GM23338 (cell line): ENCODE results near the gene SLC25A40. TPM values are rescaled to one million over a fixed set of nuclear protein-coding genes. Genes with fewer than 3 reads are reported as not detected.

Experiments
- ATAC-seq: fragments of 200-7000 bp; cut with Tn5 transposase; 3 replicates; pipeline ENCODE4 v1.9.1; 2020
- DNase-seq: peaks from one replicate; pipeline ENCODE4 v3.0.0-alpha.2; 2015; ENCODE audit warnings: low spot score
- H2AFZ ChIP-seq: fragments of 200-600 bp; sonication (generic); 2 replicates; pipeline ENCODE4 v1.8.0; 2016; ENCODE audit warnings: antibody characterized with exemption, mild to moderate bottlenecking, moderate library complexity
- H3F3A ChIP-seq: fragments of 200-600 bp; sonication (generic); replicated peaks from 2 replicates; pipeline ENCODE4 v1.8.0; 2017; ENCODE audit warnings: antibody characterized with exemption, mixed run types, low read depth
- H3K27ac ChIP-seq: fragments of 200-600 bp; sonication (generic); 2 replicates; pipeline ENCODE4 v1.6.1; 2016; ENCODE audit warnings: low read depth
- H3K27me3 ChIP-seq: fragments of 200-600 bp; sonication (generic); 2 replicates; pipeline ENCODE4 v1.8.0; 2016; ENCODE audit warnings: mild to moderate bottlenecking, mixed run types, moderate library complexity; ENCODE audit not compliant: insufficient read depth
- H3K36me3 ChIP-seq: fragments of 200-600 bp; sonication (generic); 2 replicates; pipeline ENCODE4 v1.8.0; 2016; ENCODE audit warnings: mild to moderate bottlenecking; ENCODE audit not compliant: insufficient read depth
- H3K4me1 ChIP-seq: fragments of 200-600 bp; sonication (generic); 2 replicates; pipeline ENCODE4 v1.8.0; 2016; ENCODE audit warnings: mild to moderate bottlenecking, moderate library complexity; ENCODE audit not compliant: insufficient read depth
- H3K4me2 ChIP-seq: fragments of 200-600 bp; sonication (generic); 2 replicates; pipeline ENCODE4 v1.7.1; 2017; ENCODE audit warnings: mixed run types
- H3K4me3 ChIP-seq: fragments of 200-600 bp; sonication (generic); 2 replicates; pipeline ENCODE4 v1.6.1; 2016; ENCODE audit warnings: mixed run types
- H3K79me2 ChIP-seq: fragments of 200-600 bp; sonication (generic); replicated peaks from 2 replicates; pipeline ENCODE4 v1.8.0; 2017; ENCODE audit warnings: mild to moderate bottlenecking; ENCODE audit not compliant: insufficient read depth
- H3K9me2 ChIP-seq: fragments of 200-600 bp; sonication (generic); 2 replicates; pipeline ENCODE4 v1.8.0; 2017; ENCODE audit not compliant: insufficient read depth
- H4K20me1 ChIP-seq: fragments of 200-600 bp; sonication (generic); replicated peaks from 2 replicates; pipeline ENCODE4 v1.8.0; 2017; ENCODE audit warnings: mild to moderate bottlenecking; ENCODE audit not compliant: insufficient read depth
- H3K27ac Mint-ChIP-seq: 2 replicates; pipeline ENCODE4 v1.8.0; 2020; ENCODE audit warnings: inconsistent platforms, mild to moderate bottlenecking, moderate library complexity, mixed read lengths
- H3K27me3 Mint-ChIP-seq: 3 replicates; pipeline ENCODE4 v1.8.0; 2022; ENCODE audit warnings: low read depth, mild to moderate bottlenecking, moderate library complexity, mixed read lengths, inconsistent platforms; ENCODE audit not compliant: insufficient read depth, poor library complexity
- H3K36me3 Mint-ChIP-seq: 3 replicates; pipeline ENCODE4 v1.8.0; 2021; ENCODE audit warnings: low read depth, mild to moderate bottlenecking, inconsistent platforms, moderate library complexity, mixed read lengths
- H3K4me1 Mint-ChIP-seq: 3 replicates; pipeline ENCODE4 v1.8.0; 2020; ENCODE audit warnings: mild to moderate bottlenecking, inconsistent platforms, mixed read lengths
- H3K4me3 Mint-ChIP-seq: 3 replicates; pipeline ENCODE4 v1.8.0; 2021; ENCODE audit warnings: moderate library complexity, mild to moderate bottlenecking, inconsistent platforms, mixed read lengths
- H3K9me3 Mint-ChIP-seq: 3 replicates; pipeline ENCODE4 v1.8.0; 2020; ENCODE audit warnings: moderate library complexity, mild to moderate bottlenecking, inconsistent platforms, mixed read lengths
- CREB1 ChIP-seq: fragments of 250-450 bp; sonication (Bioruptor Pico); IDR thresholded peaks from 2 replicates; pipeline ENCODE4 v1.5.0; 2020; ENCODE audit warnings: low read depth, mild to moderate bottlenecking, moderate library complexity
- CTCF ChIP-seq, 2 experiments: fragments of 200-600 bp in 1 of 2; sonication (generic) in 1 of 2; conservative IDR thresholded peaks; 2 replicates each; pipeline versions ENCODE4 v1.5.1 to v1.6.1; 2016 to 2017; ENCODE audit warnings: antibody characterized with exemption in 2 of 2, low read depth in 2 of 2, mild to moderate bottlenecking in 2 of 2, moderate library complexity in 1 of 2
- EZH2 ChIP-seq: fragments of 200-600 bp; sonication (generic); IDR thresholded peaks from one replicate; pipeline ENCODE4 v1.8.0; 2017; ENCODE audit warnings: antibody characterized with exemption, mild to moderate bottlenecking, low read depth; ENCODE audit not compliant: unreplicated experiment
- JUNB ChIP-seq: IDR thresholded peaks from one replicate; pipeline ENCODE4 v1.6.1; 2016; ENCODE audit warnings: antibody characterized with exemption; ENCODE audit not compliant: unreplicated experiment
- NANOG ChIP-seq: IDR thresholded peaks from 2 replicates; pipeline ENCODE4 v1.6.1; 2016; ENCODE audit warnings: antibody characterized with exemption, borderline replicate concordance
- ZNF331 ChIP-seq: fragments of 250-450 bp; sonication (Bioruptor Pico); IDR thresholded peaks from 2 replicates; pipeline ENCODE4 v1.5.0; 2020; ENCODE audit warnings: low read depth, mild to moderate bottlenecking, moderate library complexity
- ZNF462 ChIP-seq: fragments of 250-450 bp; sonication (Bioruptor Pico); IDR thresholded peaks from 2 replicates; pipeline ENCODE4 v1.5.0; 2020; ENCODE audit warnings: mild to moderate bottlenecking, moderate library complexity
- polyA plus RNA-seq: library from polyadenylated mRNA; unstranded; fragments of >200 nt; fragmentation: Nextera tagmentation; extraction: Ambion mirVana; gene quantifications from 2 replicates; pipeline ENCODE4 v1.2.1, GENCODE V29; 2016
- total RNA-seq: library from RNA; depleted of rRNA; stranded (reverse); fragments of >200 nt; shearing (Covaris generic); gene quantifications from 2 replicates; pipeline ENCODE4 v1.2.3, GENCODE V29; 2014
- TF ChIP-seq, protein P1 (sequence below): IDR thresholded peaks from 2 replicates; pipeline ENCODE4 v1.6.1; 2016; ENCODE audit warnings: antibody characterized with exemption

Gene SLC25A40
- total and polyA plus RNA-seq, 2 experiments from 2014 or later, result 8.4 to 30.7 TPM

- no peak for TF ChIP-seq CTCF (conservative IDR thresholded peaks at IDR 0.05; ENCODE audit: low read depth in 2 of 2)
- no peak for TF ChIP-seq ZNF331
- TF ChIP-seq EZH2, result no peak
Observed at GRCh38 chr7:87818336-87818735, 57.8 kb downstream of the SLC25A40 start (continued).

DNA sequence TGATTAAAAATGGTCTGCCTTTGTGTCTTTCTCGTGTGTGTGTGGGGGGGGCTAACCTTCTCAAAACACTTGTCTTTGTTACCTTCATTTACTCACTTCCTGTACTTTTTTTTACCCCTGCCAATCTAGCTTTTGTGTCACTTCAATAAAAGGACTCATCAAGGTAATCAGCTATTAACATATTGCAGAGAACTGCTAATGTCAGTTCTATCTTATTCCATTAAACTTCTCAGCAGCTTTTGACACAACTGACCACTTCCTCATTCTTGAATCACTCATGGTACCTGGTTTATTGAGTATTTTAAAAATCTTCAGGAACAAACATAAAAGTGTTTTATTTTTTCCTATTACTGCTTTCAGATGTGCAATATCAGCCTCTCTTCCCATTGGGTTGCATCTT lies 59.8 kb downstream of the SLC25A40 start:
- no peak for ATAC-seq
- peaks cover 9% of the 10 kb centered on the region for H3K4me1 Mint-ChIP-seq

More for the DNA sequence above, 59.8 kb downstream of the SLC25A40 start:
- H3K9me2 ChIP-seq, result no peaks in the 10 kb centered on the region
- TF ChIP-seq CREB1 (no peak), JUNB (no peak), NANOG (no peak), ZNF462 (CRISPR knock-in tag) (no peak)
- TF ChIP-seq, protein P1, sequence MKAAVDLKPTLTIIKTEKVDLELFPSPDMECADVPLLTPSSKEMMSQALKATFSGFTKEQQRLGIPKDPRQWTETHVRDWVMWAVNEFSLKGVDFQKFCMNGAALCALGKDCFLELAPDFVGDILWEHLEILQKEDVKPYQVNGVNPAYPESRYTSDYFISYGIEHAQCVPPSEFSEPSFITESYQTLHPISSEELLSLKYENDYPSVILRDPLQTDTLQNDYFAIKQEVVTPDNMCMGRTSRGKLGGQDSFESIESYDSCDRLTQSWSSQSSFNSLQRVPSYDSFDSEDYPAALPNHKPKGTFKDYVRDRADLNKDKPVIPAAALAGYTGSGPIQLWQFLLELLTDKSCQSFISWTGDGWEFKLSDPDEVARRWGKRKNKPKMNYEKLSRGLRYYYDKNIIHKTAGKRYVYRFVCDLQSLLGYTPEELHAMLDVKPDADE, result no peak
- no peak overlapping the region for H3K27ac ChIP-seq
- H3K79me2 ChIP-seq, result no peaks in the 10 kb centered on the region
- no peak overlapping the region for H2AFZ ChIP-seq
- H3K36me3 Mint-ChIP-seq, result no peaks in the 10 kb centered on the region
- no peak overlapping the region for H3K4me3 ChIP-seq
- no peaks in the 10 kb centered on the region for H3K9me3 Mint-ChIP-seq
- no peaks in the 10 kb centered on the region for H3K36me3 ChIP-seq
- H3K4me2 ChIP-seq, result no peak overlapping the region
- H3K27ac Mint-ChIP-seq, result no peak overlapping the region
- no peaks in the 10 kb centered on the region for H3K4me1 ChIP-seq
- H3F3A ChIP-seq, result no peaks in the 10 kb centered on the region
- no peak for DNase-seq
- no peaks in the 10 kb centered on the region for H3K27me3 Mint-ChIP-seq
- no peaks in the 10 kb centered on the region for H3K27me3 ChIP-seq
- H3K4me3 Mint-ChIP-seq, result no peak overlapping the region
- no peaks in the 10 kb centered on the region for H4K20me1 ChIP-seq
